Suprapubic skin (tissue), 3 donors: ENCODE results near the gene PALMD.

ENCODE experiments used
- CTCF ChIP-seq, 2 donors: fragments of 200-600 bp in 1 of 2; fragments of 450-650 bp in 1 of 2; sonication (generic) in 1 of 2; IDR thresholded peaks; one replicate each; pipeline ENCODE4 v1.5.1; 2016 to 2019; ENCODE audit warnings: antibody characterized with exemption in 2 of 2, mild to moderate bottlenecking in 1 of 2, moderate library complexity in 1 of 2
- EP300 ChIP-seq: sonication (generic); formaldehyde crosslinking; IDR thresholded peaks from one replicate; pipeline ENCODE4 v1.6.1; 2017; ENCODE audit warnings: antibody characterized with exemption
- POLR2A ChIP-seq, 2 donors: fragments of 450-650 bp; IDR thresholded peaks; one replicate each; pipeline ENCODE4 v1.6.1; 2017; ENCODE audit warnings: antibody characterized with exemption in 2 of 2, mild to moderate bottlenecking in 2 of 2, moderate library complexity in 2 of 2

- TF ChIP-seq CTCF (IDR thresholded peaks at IDR 0.05) (no peak), POLR2A (IDR thresholded peaks at IDR 0.05) (no peak), EP300 (no peak)
Observed at GRCh38 chr1:99600782-99601181, 45.1 kb upstream of the PALMD start.
